DND-41 (cell line): ENCODE data around the gene ILK.
A peak's percentile ranks its signal among the peaks of the same experiment; 100 is the strongest.

Experiments
- ATAC-seq: fragments of 200-7000 bp; cut with Tn5 transposase; 3 replicates; pipeline ENCODE4 v1.9.1; 2021; ENCODE audit warnings: low read depth; ENCODE audit not compliant: insufficient read depth
- DNase-seq: peaks from one replicate; pipeline ENCODE4 v3.0.0-alpha.2; 2020
- H2AFZ ChIP-seq: 2 replicates; pipeline ENCODE4 v1.6.0; 2012; ENCODE audit warnings: low read depth, low read length
- H3K27ac ChIP-seq: 2 replicates; pipeline ENCODE4 v1.5.1; 2012; ENCODE audit warnings: low read length, inconsistent platforms
- H3K27me3 ChIP-seq: fragments of 200-600 bp; sonication (generic); 2 replicates; pipeline ENCODE4 v1.6.0; 2012; ENCODE audit warnings: low read length, mild to moderate bottlenecking, inconsistent platforms; ENCODE audit not compliant: insufficient read depth, poor library complexity
- H3K36me3 ChIP-seq: 2 replicates; pipeline ENCODE4 v1.5.1; 2012; ENCODE audit warnings: low read length, inconsistent platforms; ENCODE audit not compliant: insufficient read depth
- H3K4me1 ChIP-seq: 2 replicates; pipeline ENCODE4 v1.5.1; 2012; ENCODE audit warnings: mild to moderate bottlenecking, low read length; ENCODE audit not compliant: insufficient read depth
- H3K4me2 ChIP-seq: 2 replicates; pipeline ENCODE4 v1.6.0; 2012; ENCODE audit warnings: mild to moderate bottlenecking, moderate library complexity, low read length, inconsistent platforms; ENCODE audit not compliant: insufficient read depth
- H3K4me3 ChIP-seq, 2 experiments: fragments of 200-600 bp in 1 of 2; shearing (Covaris generic) in 1 of 2; 2 replicates each; pipeline ENCODE4 v1.5.1; 2012 to 2016; ENCODE audit warnings: inconsistent platforms in 2 of 2, low read length in 2 of 2, mild to moderate bottlenecking in 2 of 2, low read depth in 1 of 2, moderate library complexity in 1 of 2
- H3K79me2 ChIP-seq: 2 replicates; pipeline ENCODE4 v1.6.0; 2012; ENCODE audit warnings: low read length, inconsistent platforms; ENCODE audit not compliant: insufficient read depth
- H3K9ac ChIP-seq: 2 replicates; pipeline ENCODE4 v1.6.0; 2012; ENCODE audit warnings: low read depth, mild to moderate bottlenecking, inconsistent platforms, low read length, moderate library complexity
- H3K9me3 ChIP-seq: 2 replicates; pipeline ENCODE4 v1.5.1; 2012; ENCODE audit warnings: low read length, moderate library complexity, mild to moderate bottlenecking, inconsistent platforms; ENCODE audit not compliant: insufficient read depth, severe bottlenecking
- H4K20me1 ChIP-seq: 2 replicates; pipeline ENCODE4 v1.6.0; 2012; ENCODE audit warnings: low read length; ENCODE audit not compliant: insufficient read depth
- EZH2 ChIP-seq: IDR thresholded peaks from 3 replicates; pipeline ENCODE4 v1.6.1; 2012; ENCODE audit warnings: borderline replicate concordance, low read depth, mild to moderate bottlenecking, moderate library complexity, low read length, inconsistent platforms; ENCODE audit not compliant: severe bottlenecking
- TF ChIP-seq, protein P1 (sequence below): IDR thresholded peaks from 2 replicates; pipeline ENCODE4 v1.5.1; 2012; ENCODE audit warnings: borderline replicate concordance, low read length, moderate library complexity, mild to moderate bottlenecking; ENCODE audit not compliant: poor library complexity, severe bottlenecking; ENCODE audit errors: extremely low read depth

Gene ILK

DNA sequence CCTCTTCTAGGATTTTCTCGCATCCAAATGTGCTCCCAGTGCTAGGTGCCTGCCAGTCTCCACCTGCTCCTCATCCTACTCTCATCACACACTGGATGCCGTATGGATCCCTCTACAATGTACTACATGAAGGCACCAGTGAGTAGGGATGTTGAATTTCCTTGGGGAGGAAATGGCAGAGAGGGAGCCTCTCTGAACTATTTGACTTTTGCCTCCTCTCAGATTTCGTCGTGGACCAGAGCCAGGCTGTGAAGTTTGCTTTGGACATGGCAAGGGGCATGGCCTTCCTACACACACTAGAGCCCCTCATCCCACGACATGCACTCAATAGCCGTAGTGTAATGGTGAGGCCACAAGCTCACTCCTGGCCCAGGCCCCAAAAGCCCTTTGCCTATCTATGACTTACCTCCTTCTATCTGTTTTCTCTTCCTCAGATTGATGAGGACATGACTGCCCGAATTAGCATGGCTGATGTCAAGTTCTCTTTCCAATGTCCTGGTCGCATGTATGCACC is 6.0 kb downstream of the ILK start:
- Histone ChIP-seq H2AFZ (no peak overlapping the region), H3K9ac (no peak overlapping the region), H3K36me3 (peaks cover 46% of the 10 kb centered on the region), H3K4me2 (no peak overlapping the region), H3K79me2 (peaks cover 45% of the 10 kb centered on the region), H4K20me1 (peaks cover 19% of the 10 kb centered on the region), H3K27me3 (no peaks in the 10 kb centered on the region), H3K4me3 (no peak overlapping the region), H3K9me3 (no peaks in the 10 kb centered on the region), H3K4me1 (peaks cover 70% of the 10 kb centered on the region), H3K27ac (no peak overlapping the region)
- ATAC-seq (no peak), DNase-seq (no peak)
- TF ChIP-seq, protein P1, sequence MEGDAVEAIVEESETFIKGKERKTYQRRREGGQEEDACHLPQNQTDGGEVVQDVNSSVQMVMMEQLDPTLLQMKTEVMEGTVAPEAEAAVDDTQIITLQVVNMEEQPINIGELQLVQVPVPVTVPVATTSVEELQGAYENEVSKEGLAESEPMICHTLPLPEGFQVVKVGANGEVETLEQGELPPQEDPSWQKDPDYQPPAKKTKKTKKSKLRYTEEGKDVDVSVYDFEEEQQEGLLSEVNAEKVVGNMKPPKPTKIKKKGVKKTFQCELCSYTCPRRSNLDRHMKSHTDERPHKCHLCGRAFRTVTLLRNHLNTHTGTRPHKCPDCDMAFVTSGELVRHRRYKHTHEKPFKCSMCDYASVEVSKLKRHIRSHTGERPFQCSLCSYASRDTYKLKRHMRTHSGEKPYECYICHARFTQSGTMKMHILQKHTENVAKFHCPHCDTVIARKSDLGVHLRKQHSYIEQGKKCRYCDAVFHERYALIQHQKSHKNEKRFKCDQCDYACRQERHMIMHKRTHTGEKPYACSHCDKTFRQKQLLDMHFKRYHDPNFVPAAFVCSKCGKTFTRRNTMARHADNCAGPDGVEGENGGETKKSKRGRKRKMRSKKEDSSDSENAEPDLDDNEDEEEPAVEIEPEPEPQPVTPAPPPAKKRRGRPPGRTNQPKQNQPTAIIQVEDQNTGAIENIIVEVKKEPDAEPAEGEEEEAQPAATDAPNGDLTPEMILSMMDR, result no peak
- TF ChIP-seq EZH2, result no peak

DNA sequence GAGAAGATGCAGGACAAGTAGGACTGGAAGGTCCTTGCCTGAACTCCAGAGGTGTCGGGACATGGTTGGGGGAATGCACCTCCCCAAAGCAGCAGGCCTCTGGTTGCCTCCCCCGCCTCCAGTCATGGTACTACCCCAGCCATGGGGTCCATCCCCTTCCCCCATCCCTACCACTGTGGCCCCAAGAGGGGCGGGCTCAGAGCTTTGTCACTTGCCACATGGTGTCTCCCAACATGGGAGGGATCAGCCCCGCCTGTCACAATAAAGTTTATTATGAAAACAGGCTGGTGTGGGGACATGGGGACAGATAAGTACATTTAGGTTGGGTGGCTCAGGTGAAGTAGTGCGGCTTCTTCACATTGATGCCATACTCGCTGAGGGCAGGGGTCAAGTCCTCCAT is 7.0 kb downstream of the ILK start:
- Histone ChIP-seq H4K20me1 (peaks cover 19% of the 10 kb centered on the region), H3K36me3 (peaks cover 55% of the 10 kb centered on the region), H3K27ac (peak overlapping the region; percentile 75), H3K79me2 (peaks cover 35% of the 10 kb centered on the region), H3K4me1 (peaks cover 60% of the 10 kb centered on the region), H3K4me3 (peak overlapping the region in 1 of 2 experiments; percentile 69; a peak in 2 of 4 replicates), H2AFZ (no peak overlapping the region), H3K27me3 (no peaks in the 10 kb centered on the region), H3K9ac (peak overlapping the region; percentile 72), H3K4me2 (peak overlapping the region; percentile 99), H3K9me3 (no peaks in the 10 kb centered on the region)
- ATAC-seq (no peak), DNase-seq (no peak)
- TF ChIP-seq, protein P1, result no peak
- TF ChIP-seq EZH2, result no peak

DNA sequence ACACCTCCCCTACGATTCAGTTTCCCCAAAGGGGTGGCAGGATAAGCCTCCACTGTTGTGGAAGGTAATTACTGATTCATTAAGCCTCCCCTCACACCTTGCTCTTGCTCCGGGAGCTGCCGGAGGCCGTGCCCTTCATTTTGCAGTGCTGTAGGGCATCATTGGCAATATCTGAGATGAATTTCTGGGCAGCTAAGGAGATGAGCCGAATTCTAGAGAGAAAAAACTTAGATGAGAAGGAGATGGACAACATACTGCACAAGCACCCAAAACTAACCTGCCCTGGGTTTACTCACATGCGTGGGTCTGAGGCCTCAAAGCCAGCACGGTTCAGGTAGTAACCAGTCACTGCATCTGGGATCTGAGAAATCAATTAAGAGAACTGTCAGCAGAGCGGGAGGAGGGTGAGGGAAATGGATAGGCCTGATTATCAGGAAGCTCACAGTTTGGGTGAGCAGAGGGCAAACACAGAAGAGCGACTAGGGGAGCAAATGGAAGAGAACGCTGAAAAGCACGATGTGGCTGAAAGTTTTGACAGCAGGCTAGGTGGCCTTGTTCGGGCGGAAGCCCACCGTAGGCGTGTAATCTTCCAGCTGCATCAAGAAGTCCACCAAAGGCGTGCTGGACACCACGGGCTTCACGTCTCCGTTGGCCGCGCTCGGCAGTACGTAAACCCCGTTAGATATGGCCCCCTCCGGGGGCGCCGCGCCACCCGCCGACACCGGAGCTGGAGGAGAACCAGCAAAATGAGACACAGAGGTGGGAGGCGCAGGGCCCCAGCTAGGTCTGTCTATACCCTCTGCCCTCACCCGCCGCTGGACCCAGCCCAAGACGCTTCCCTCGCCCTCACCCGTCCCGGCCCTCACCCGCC is 7.8 kb downstream of the ILK start:
- ATAC-seq (peak; percentile 18), DNase-seq (peak; percentile 46)
- peaks cover 63% of the 10 kb centered on the region for H3K36me3 ChIP-seq
- H3K9me3 ChIP-seq, result no peaks in the 10 kb centered on the region
- peaks cover 30% of the 10 kb centered on the region for H3K79me2 ChIP-seq
- peak overlapping the region; percentile 72 for H3K9ac ChIP-seq
- H3K27ac ChIP-seq, result peak overlapping the region; percentile 75
- no peak for TF ChIP-seq EZH2
- TF ChIP-seq, protein P1, result no peak
- H4K20me1 ChIP-seq, result peaks cover 19% of the 10 kb centered on the region
- H3K4me1 ChIP-seq, result peaks cover 53% of the 10 kb centered on the region
- H3K27me3 ChIP-seq, result no peaks in the 10 kb centered on the region
- peak overlapping the region; percentile 61; the same call in 1 of the 2 replicates for H2AFZ ChIP-seq
- peak overlapping the region; percentile 69 to 74 for H3K4me3 ChIP-seq
- H3K4me2 ChIP-seq, result peak overlapping the region; percentile 99
